OCI-LY3 (cell line): ENCODE data around the gene CRCP.

Experiments used
- CTCF ChIP-seq: fragments of 200-600, 300-600 bp; sonication (generic); IDR thresholded peaks from 2 replicates; pipeline ENCODE4 v1.5.1; 2014; ENCODE audit warnings: antibody characterized with exemption, low read length, low read depth
- EZH2phosphoT487 ChIP-seq: fragments of 200-600 bp; shearing (Covaris generic); IDR thresholded peaks from 2 replicates; pipeline ENCODE4 v1.6.1; 2018; ENCODE audit warnings: antibody characterized with exemption, mixed run types, low read depth

- no peak for TF ChIP-seq CTCF
- no peak for TF ChIP-seq EZH2phosphoT487
Observed at GRCh38 chr7:66198956-66199355, 84.3 kb downstream of the CRCP start.
